ENCODE data around the gene GABRD. TPM values are rescaled to one million over a fixed set of nuclear protein-coding genes. Genes with fewer than 3 reads are reported as not detected.

Gene GABRD
- total RNA-seq, 1 donor from 2014 or later, result 0.62 TPM

GRCh38 chr1:2078170-2078569 lies 59.0 kb downstream of the GABRD start:
- DNase-seq, result no peak

- DNase-seq, result no peak
Measured at GRCh38 chr1:2079396-2080085, 60.4 kb downstream of the GABRD start.

GRCh38 chr1:2080140-2080539 lies 61.0 kb downstream of the GABRD start:
- DNase-seq, result no peak

Other genes with a start within 250 kb of the GABRD start
- gene NADK, start 240.9 kb upstream of the GABRD start, total RNA-seq, result 20.4 TPM
- 144 TPM for gene GNB1, start 128.3 kb upstream of the GABRD start, total RNA-seq
- not detected for gene CALML6, start 104.1 kb upstream of the GABRD start, total RNA-seq
- 1.1 TPM for gene TMEM52, start 100.1 kb upstream of the GABRD start, total RNA-seq
- 0.47 TPM for gene CFAP74, start 15.6 kb upstream of the GABRD start, total RNA-seq
- gene PRKCZ, start 31.1 kb downstream of the GABRD start, total RNA-seq, result 58.3 TPM
- gene FAAP20, start 175.4 kb downstream of the GABRD start, total RNA-seq, result 20.3 TPM
- 19.3 TPM for gene SKI, start 209.0 kb downstream of the GABRD start, total RNA-seq